GM12801 (cell line): ENCODE results near the gene TTC21A.

Source experiments
- TF ChIP-seq, protein P1 (sequence below): IDR thresholded peaks from one replicate; pipeline ENCODE4 v1.5.1; 2011; ENCODE audit warnings: control low read depth; ENCODE audit not compliant: insufficient read length; ENCODE audit errors: extremely low read depth

TTC21A gene

GRCh38 chr3:39135170-39135805 lies 27.8 kb downstream of the TTC21A start:
- TF ChIP-seq, protein P1, sequence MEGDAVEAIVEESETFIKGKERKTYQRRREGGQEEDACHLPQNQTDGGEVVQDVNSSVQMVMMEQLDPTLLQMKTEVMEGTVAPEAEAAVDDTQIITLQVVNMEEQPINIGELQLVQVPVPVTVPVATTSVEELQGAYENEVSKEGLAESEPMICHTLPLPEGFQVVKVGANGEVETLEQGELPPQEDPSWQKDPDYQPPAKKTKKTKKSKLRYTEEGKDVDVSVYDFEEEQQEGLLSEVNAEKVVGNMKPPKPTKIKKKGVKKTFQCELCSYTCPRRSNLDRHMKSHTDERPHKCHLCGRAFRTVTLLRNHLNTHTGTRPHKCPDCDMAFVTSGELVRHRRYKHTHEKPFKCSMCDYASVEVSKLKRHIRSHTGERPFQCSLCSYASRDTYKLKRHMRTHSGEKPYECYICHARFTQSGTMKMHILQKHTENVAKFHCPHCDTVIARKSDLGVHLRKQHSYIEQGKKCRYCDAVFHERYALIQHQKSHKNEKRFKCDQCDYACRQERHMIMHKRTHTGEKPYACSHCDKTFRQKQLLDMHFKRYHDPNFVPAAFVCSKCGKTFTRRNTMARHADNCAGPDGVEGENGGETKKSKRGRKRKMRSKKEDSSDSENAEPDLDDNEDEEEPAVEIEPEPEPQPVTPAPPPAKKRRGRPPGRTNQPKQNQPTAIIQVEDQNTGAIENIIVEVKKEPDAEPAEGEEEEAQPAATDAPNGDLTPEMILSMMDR, result no peak

DNA sequence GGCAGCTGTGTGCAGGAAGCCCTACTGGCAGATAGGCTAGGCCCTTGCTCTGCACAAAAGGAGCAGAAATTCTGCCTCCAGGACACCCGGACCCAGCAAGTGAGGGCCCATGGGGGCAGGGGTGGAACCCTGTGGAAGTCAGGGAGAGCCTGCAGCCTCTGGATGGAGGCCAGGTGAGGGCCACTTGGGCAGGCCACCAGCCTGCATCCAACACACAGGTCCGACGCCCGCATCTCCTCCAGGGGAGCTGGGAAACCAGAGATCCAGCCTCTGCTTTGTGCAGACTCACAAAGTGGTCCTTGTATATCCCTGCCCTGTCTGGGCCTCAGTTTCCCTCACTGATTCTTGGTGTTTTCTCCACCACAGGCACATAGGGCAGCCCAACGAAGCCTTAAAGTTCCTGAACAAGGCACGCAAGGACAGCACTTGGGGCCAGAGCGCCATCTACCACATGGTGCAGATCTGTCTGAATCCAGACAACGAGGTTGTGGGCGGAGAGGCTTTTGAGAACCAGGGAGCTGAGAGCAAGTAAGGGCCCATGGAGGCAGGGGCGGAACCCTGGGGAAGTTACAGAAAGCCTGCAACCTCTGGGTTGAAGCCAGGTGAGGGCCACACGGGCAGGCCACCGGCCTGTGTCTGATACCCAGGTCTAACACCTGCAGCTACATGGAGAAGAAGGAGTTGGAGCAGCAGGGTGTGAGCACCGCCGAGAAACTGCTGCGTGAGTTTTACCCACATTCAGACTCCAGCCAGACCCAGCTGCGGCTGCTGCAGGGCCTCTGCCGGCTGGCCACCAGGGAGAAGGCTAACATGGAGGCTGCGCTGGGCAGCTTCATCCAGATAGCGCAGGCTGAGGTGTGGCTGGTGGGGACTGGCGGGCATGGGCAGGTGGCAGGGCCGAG lies 29.3 kb downstream of the TTC21A start:
- TF ChIP-seq, protein P1, result no peak

DNA sequence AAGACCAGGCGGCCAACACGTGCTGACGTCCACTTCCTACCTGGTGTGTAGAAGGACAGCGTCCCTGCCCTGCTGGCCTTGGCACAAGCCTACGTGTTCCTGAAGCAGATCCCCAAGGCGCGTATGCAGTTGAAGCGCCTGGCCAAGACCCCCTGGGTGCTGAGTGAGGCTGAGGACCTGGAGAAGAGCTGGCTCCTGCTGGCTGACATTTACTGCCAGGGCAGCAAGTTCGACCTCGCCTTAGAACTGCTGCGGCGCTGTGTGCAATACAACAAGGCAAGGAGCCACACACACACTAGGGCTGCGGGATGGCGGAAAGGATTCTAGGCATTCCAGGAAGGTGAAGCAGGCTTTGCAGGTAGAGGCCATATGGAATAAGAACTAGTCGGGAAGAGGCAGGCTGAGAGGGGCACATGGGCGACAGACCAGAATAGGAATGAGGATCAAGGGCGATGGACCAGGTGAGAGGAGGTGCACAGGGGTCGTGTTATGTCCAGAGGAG lies 30.0 kb downstream of the TTC21A start:
- TF ChIP-seq, protein P1, result no peak

GRCh38 chr3:39137991-39138803 lies 30.7 kb downstream of the TTC21A start:
- TF ChIP-seq, protein P1, result no peak

DNA sequence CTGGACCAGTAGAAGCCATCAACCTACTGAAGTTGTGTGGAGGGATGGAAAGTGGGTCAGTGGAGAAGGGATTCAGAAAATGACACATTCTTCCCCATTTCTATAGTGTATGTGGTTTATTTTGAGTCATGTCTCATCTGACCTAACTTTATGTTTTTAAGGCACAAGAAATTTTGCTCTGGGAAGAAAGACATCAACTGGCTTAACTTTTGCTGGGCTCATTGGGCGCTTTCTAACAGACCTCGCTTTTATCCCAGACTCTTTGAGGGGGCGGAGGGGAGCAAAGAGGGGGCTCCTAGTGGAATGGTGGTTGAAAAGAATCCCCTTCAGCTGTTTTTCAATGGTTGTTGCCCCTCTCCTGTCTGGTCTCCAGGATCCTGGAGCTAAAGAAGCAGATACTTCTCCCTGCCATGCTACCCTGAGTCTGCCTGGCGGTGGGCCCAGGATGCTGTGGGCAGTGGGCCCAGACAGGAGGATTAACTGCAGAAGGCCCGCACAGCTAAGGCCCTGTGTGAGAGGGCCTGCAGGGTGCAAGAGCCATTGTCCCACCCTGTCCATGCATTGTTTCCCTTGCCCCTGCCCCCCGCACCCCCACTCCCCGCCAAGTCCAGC lies 31.4 kb downstream of the TTC21A start:
- TF ChIP-seq, protein P1, result no peak

DNA sequence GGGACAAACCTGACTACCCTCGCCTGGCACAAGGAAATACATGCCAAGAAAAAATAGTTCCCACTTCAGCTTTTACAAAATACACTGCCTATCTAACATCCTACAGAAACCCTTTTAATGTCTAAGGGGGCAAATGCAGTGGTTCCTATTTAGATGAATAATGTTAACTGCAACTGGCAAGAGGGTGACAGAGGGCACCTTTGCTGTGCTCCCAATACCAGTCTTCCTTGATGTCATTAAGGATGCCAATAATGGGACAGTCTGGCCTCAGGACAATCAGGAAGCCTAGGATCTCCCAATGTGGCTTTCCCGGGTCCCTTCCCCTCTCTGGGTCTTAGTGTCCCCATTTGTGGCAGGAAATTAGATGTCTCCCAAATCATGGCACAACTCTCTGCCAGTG lies 32.0 kb downstream of the TTC21A start:
- TF ChIP-seq, protein P1, result no peak
